GM23338 (cell line): Measurements from ENCODE around the gene B4GALNT1. TPM values are rescaled to one million over a fixed set of nuclear protein-coding genes. Genes with fewer than 3 reads are reported as not detected.
A peak's percentile ranks its signal among the peaks of the same experiment; 100 is the strongest.

Source experiments
- ATAC-seq: fragments of 200-7000 bp; cut with Tn5 transposase; 3 replicates; pipeline ENCODE4 v1.9.1; 2020
- DNase-seq: peaks from one replicate; pipeline ENCODE4 v3.0.0-alpha.2; 2015; ENCODE audit warnings: low spot score
- H2AFZ ChIP-seq: fragments of 200-600 bp; sonication (generic); 2 replicates; pipeline ENCODE4 v1.8.0; 2016; ENCODE audit warnings: antibody characterized with exemption, mild to moderate bottlenecking, moderate library complexity
- H3F3A ChIP-seq: fragments of 200-600 bp; sonication (generic); replicated peaks from 2 replicates; pipeline ENCODE4 v1.8.0; 2017; ENCODE audit warnings: antibody characterized with exemption, mixed run types, low read depth
- H3K27ac ChIP-seq: fragments of 200-600 bp; sonication (generic); 2 replicates; pipeline ENCODE4 v1.6.1; 2016; ENCODE audit warnings: low read depth
- H3K27me3 ChIP-seq: fragments of 200-600 bp; sonication (generic); 2 replicates; pipeline ENCODE4 v1.8.0; 2016; ENCODE audit warnings: mild to moderate bottlenecking, mixed run types, moderate library complexity; ENCODE audit not compliant: insufficient read depth
- H3K36me3 ChIP-seq: fragments of 200-600 bp; sonication (generic); 2 replicates; pipeline ENCODE4 v1.8.0; 2016; ENCODE audit warnings: mild to moderate bottlenecking; ENCODE audit not compliant: insufficient read depth
- H3K4me1 ChIP-seq: fragments of 200-600 bp; sonication (generic); 2 replicates; pipeline ENCODE4 v1.8.0; 2016; ENCODE audit warnings: mild to moderate bottlenecking, moderate library complexity; ENCODE audit not compliant: insufficient read depth
- H3K4me2 ChIP-seq: fragments of 200-600 bp; sonication (generic); 2 replicates; pipeline ENCODE4 v1.7.1; 2017; ENCODE audit warnings: mixed run types
- H3K4me3 ChIP-seq: fragments of 200-600 bp; sonication (generic); 2 replicates; pipeline ENCODE4 v1.6.1; 2016; ENCODE audit warnings: mixed run types
- H3K79me2 ChIP-seq: fragments of 200-600 bp; sonication (generic); replicated peaks from 2 replicates; pipeline ENCODE4 v1.8.0; 2017; ENCODE audit warnings: mild to moderate bottlenecking; ENCODE audit not compliant: insufficient read depth
- H3K9me2 ChIP-seq: fragments of 200-600 bp; sonication (generic); 2 replicates; pipeline ENCODE4 v1.8.0; 2017; ENCODE audit not compliant: insufficient read depth
- H4K20me1 ChIP-seq: fragments of 200-600 bp; sonication (generic); replicated peaks from 2 replicates; pipeline ENCODE4 v1.8.0; 2017; ENCODE audit warnings: mild to moderate bottlenecking; ENCODE audit not compliant: insufficient read depth
- H3K27ac Mint-ChIP-seq: 2 replicates; pipeline ENCODE4 v1.8.0; 2020; ENCODE audit warnings: inconsistent platforms, mild to moderate bottlenecking, moderate library complexity, mixed read lengths
- H3K27me3 Mint-ChIP-seq: 3 replicates; pipeline ENCODE4 v1.8.0; 2022; ENCODE audit warnings: low read depth, mild to moderate bottlenecking, moderate library complexity, mixed read lengths, inconsistent platforms; ENCODE audit not compliant: insufficient read depth, poor library complexity
- H3K36me3 Mint-ChIP-seq: 3 replicates; pipeline ENCODE4 v1.8.0; 2021; ENCODE audit warnings: low read depth, mild to moderate bottlenecking, inconsistent platforms, moderate library complexity, mixed read lengths
- H3K4me1 Mint-ChIP-seq: 3 replicates; pipeline ENCODE4 v1.8.0; 2020; ENCODE audit warnings: mild to moderate bottlenecking, inconsistent platforms, mixed read lengths
- H3K4me3 Mint-ChIP-seq: 3 replicates; pipeline ENCODE4 v1.8.0; 2021; ENCODE audit warnings: moderate library complexity, mild to moderate bottlenecking, inconsistent platforms, mixed read lengths
- H3K9me3 Mint-ChIP-seq: 3 replicates; pipeline ENCODE4 v1.8.0; 2020; ENCODE audit warnings: moderate library complexity, mild to moderate bottlenecking, inconsistent platforms, mixed read lengths
- EZH2 ChIP-seq: fragments of 200-600 bp; sonication (generic); IDR thresholded peaks from one replicate; pipeline ENCODE4 v1.8.0; 2017; ENCODE audit warnings: antibody characterized with exemption, mild to moderate bottlenecking, low read depth; ENCODE audit not compliant: unreplicated experiment
- EZH2phosphoT487 ChIP-seq: fragments of 200-600 bp; sonication (generic); IDR thresholded peaks from one replicate; pipeline ENCODE4 v1.8.1; 2018; ENCODE audit warnings: antibody characterized with exemption; ENCODE audit not compliant: unreplicated experiment
- POLR2AphosphoS5 ChIP-seq: IDR thresholded peaks from 2 replicates; pipeline ENCODE4 v1.6.1; 2016; ENCODE audit warnings: antibody characterized with exemption, low read depth
- ZNF114 ChIP-seq: fragments of 250-450 bp; sonication (Bioruptor Pico); IDR thresholded peaks from 2 replicates; pipeline ENCODE4 v1.5.0; 2020; ENCODE audit warnings: mild to moderate bottlenecking, moderate library complexity
- ZNF331 ChIP-seq: fragments of 250-450 bp; sonication (Bioruptor Pico); IDR thresholded peaks from 2 replicates; pipeline ENCODE4 v1.5.0; 2020; ENCODE audit warnings: low read depth, mild to moderate bottlenecking, moderate library complexity
- long read RNA-seq: library from polyadenylated mRNA; unstranded; transcript quantifications from one replicate; pipeline ENCODE4 v2.0.0, GENCODE V29; 2020; ENCODE audit not compliant: unreplicated experiment
- polyA plus RNA-seq: library from polyadenylated mRNA; unstranded; fragments of >200 nt; fragmentation: Nextera tagmentation; extraction: Ambion mirVana; gene quantifications from 2 replicates; pipeline ENCODE4 v1.2.1, GENCODE V29; 2016
- total RNA-seq: library from RNA; depleted of rRNA; stranded (reverse); fragments of >200 nt; shearing (Covaris generic); gene quantifications from 2 replicates; pipeline ENCODE4 v1.2.3, GENCODE V29; 2014; rRNA removed
- TF ChIP-seq, protein P1 (sequence below), 2 experiments: fragments of 200-600 bp in 1 of 2; sonication (generic) in 1 of 2; conservative IDR thresholded peaks; 2 replicates each; pipeline versions ENCODE4 v1.5.1 to v1.6.1; 2016 to 2017; ENCODE audit warnings: antibody characterized with exemption in 2 of 2, low read depth in 2 of 2, mild to moderate bottlenecking in 2 of 2, moderate library complexity in 1 of 2
- TF ChIP-seq, protein P2 (sequence below): IDR thresholded peaks from 2 replicates; pipeline ENCODE4 v1.6.1; 2016; ENCODE audit warnings: antibody characterized with exemption
- TF ChIP-seq, protein P3 (sequence below): fragments of 250-450 bp; sonication (Bioruptor Pico); IDR thresholded peaks from 2 replicates; pipeline ENCODE4 v1.5.0; 2020; ENCODE audit warnings: mild to moderate bottlenecking, moderate library complexity

Gene B4GALNT1
- 2.4 and 2.8 TPM in 2 replicates for total RNA-seq
- polyA plus RNA-seq = 1.3 and 1.4 TPM in 2 replicates
- long read RNA-seq = 0 reads

DNA sequence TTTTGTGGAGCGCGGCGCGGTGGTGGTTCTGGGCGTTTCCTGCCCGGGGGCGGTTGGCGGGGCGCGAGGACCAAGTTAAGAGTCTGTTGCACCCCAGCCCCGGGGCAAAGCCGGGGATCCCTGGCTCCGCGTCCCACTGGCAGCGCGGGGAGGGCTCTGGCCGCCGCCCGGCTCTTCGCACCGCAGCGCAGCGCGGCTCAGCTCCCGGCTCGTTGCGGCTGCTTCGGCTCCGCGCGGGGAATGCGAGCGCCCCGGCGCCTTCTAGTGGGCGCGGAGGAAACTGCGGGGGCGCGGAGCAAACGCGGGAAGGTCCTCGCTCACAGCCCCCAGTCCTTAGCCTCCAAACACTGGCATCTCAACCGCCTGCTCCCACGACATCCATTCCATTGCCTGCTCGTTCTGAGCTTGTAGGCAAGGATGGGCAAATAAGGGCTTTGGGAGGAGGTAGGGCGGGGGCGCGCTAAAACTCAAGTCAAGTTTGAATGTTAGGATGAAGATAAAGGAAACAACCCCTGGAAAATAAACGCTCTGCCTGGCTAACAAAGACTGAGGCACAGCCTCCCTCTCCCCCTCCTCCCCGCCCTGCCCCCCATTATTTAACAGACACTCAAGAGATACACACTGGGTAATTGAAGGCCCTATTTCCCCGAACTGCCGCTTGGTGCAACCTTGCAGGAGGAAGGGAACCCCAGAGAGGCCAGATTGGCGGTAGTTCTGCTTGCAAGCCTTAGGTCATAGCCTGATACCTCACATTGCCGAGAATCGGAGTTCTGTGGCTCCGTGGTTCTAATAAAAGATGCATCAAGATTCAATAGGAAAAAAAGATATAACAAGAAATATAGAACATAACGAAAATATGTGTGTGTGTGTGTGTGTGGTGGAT, at the start of gene B4GALNT1:
Gene B4GALNT1, minus strand, starts transcription at position 244 of the 883 bp plus-strand sequence. CDS start 1,069 bp downstream, outside the sequence.
- Mint-ChIP-seq H3K9me3 (no peaks in the 10 kb centered on the region), H3K4me3 (peak within 1 kb of the TSS; percentile 73), H3K27ac (no peak within 1 kb of the TSS), H3K36me3 (no peaks in the 10 kb centered on the region), H3K4me1 (peaks cover 15% of the 10 kb centered on the region), H3K27me3 (peaks cover 55% of the 10 kb centered on the region)
- Histone ChIP-seq H3K27ac (no peak within 1 kb of the TSS), H3F3A (peaks cover 12% of the 10 kb centered on the region; the same call in 1 of the 2 replicates), H3K79me2 (no peaks in the 10 kb centered on the region), H4K20me1 (peaks cover 22% of the 10 kb centered on the region), H3K9me2 (no peaks in the 10 kb centered on the region), H3K36me3 (no peaks in the 10 kb centered on the region), H3K27me3 (peaks cover 82% of the 10 kb centered on the region), H3K4me3 (peak within 1 kb of the TSS; percentile 74), H3K4me2 (peak within 1 kb of the TSS; percentile 96), H2AFZ (peak within 1 kb of the TSS; percentile 96), H3K4me1 (peaks cover 19% of the 10 kb centered on the region)
- TF ChIP-seq EZH2 = peak; percentile 51
- no peak for TF ChIP-seq ZNF114 (CRISPR knock-in tag)
- TF ChIP-seq EZH2phosphoT487 = peak; percentile 44
- TF ChIP-seq POLR2AphosphoS5 = no peak
- TF ChIP-seq, protein P1, sequence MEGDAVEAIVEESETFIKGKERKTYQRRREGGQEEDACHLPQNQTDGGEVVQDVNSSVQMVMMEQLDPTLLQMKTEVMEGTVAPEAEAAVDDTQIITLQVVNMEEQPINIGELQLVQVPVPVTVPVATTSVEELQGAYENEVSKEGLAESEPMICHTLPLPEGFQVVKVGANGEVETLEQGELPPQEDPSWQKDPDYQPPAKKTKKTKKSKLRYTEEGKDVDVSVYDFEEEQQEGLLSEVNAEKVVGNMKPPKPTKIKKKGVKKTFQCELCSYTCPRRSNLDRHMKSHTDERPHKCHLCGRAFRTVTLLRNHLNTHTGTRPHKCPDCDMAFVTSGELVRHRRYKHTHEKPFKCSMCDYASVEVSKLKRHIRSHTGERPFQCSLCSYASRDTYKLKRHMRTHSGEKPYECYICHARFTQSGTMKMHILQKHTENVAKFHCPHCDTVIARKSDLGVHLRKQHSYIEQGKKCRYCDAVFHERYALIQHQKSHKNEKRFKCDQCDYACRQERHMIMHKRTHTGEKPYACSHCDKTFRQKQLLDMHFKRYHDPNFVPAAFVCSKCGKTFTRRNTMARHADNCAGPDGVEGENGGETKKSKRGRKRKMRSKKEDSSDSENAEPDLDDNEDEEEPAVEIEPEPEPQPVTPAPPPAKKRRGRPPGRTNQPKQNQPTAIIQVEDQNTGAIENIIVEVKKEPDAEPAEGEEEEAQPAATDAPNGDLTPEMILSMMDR (conservative IDR thresholded peaks at IDR 0.05; ENCODE audit: low read depth in 2 of 2) = peak; percentile 59 to 80
- peak; percentile 88 for DNase-seq
- ATAC-seq = peak; percentile 74

DNA sequence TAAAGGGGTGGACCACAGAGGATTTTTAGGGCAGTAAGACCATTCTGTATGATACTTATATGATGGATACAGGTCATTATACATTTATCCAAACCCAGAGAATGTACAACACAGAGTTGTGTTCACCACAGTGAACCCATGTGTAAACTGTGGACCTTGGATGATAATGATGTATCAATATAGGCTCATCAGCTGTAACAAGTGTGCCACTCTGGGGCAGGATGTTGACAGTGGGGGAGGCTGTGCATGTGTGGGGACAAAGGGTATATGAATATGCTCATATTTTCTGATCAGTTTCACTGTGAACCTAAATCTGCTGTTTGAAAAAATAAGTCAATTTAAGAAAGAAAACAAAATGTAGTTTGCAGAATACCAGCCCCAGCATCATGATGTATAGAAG, 46.7 kb upstream of the B4GALNT1 start:
- DNase-seq (no peak), ATAC-seq (no peak)
- no peaks in the 10 kb centered on the region for H3K4me1 Mint-ChIP-seq
- H3K27me3 ChIP-seq = no peaks in the 10 kb centered on the region
- no peaks in the 10 kb centered on the region for H3K79me2 ChIP-seq
- no peak overlapping the region for H3K27ac ChIP-seq
- no peak overlapping the region for H3K4me3 ChIP-seq
- peaks cover 9% of the 10 kb centered on the region for H3K27me3 Mint-ChIP-seq
- H3F3A ChIP-seq = no peaks in the 10 kb centered on the region
- no peaks in the 10 kb centered on the region for H3K36me3 ChIP-seq
- H3K4me1 ChIP-seq = no peaks in the 10 kb centered on the region
- no peak overlapping the region for H2AFZ ChIP-seq
- H3K27ac Mint-ChIP-seq = no peak overlapping the region
- H3K4me2 ChIP-seq = no peak overlapping the region
- no peaks in the 10 kb centered on the region for H3K9me2 ChIP-seq
- no peak overlapping the region for H3K4me3 Mint-ChIP-seq
- H3K9me3 Mint-ChIP-seq = peaks cover 17% of the 10 kb centered on the region
- H3K36me3 Mint-ChIP-seq = peaks cover 4% of the 10 kb centered on the region; the same call in 1 of the 3 replicates
- no peaks in the 10 kb centered on the region for H4K20me1 ChIP-seq
- TF ChIP-seq, protein P2, sequence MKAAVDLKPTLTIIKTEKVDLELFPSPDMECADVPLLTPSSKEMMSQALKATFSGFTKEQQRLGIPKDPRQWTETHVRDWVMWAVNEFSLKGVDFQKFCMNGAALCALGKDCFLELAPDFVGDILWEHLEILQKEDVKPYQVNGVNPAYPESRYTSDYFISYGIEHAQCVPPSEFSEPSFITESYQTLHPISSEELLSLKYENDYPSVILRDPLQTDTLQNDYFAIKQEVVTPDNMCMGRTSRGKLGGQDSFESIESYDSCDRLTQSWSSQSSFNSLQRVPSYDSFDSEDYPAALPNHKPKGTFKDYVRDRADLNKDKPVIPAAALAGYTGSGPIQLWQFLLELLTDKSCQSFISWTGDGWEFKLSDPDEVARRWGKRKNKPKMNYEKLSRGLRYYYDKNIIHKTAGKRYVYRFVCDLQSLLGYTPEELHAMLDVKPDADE = no peak
- TF ChIP-seq, protein P3, sequence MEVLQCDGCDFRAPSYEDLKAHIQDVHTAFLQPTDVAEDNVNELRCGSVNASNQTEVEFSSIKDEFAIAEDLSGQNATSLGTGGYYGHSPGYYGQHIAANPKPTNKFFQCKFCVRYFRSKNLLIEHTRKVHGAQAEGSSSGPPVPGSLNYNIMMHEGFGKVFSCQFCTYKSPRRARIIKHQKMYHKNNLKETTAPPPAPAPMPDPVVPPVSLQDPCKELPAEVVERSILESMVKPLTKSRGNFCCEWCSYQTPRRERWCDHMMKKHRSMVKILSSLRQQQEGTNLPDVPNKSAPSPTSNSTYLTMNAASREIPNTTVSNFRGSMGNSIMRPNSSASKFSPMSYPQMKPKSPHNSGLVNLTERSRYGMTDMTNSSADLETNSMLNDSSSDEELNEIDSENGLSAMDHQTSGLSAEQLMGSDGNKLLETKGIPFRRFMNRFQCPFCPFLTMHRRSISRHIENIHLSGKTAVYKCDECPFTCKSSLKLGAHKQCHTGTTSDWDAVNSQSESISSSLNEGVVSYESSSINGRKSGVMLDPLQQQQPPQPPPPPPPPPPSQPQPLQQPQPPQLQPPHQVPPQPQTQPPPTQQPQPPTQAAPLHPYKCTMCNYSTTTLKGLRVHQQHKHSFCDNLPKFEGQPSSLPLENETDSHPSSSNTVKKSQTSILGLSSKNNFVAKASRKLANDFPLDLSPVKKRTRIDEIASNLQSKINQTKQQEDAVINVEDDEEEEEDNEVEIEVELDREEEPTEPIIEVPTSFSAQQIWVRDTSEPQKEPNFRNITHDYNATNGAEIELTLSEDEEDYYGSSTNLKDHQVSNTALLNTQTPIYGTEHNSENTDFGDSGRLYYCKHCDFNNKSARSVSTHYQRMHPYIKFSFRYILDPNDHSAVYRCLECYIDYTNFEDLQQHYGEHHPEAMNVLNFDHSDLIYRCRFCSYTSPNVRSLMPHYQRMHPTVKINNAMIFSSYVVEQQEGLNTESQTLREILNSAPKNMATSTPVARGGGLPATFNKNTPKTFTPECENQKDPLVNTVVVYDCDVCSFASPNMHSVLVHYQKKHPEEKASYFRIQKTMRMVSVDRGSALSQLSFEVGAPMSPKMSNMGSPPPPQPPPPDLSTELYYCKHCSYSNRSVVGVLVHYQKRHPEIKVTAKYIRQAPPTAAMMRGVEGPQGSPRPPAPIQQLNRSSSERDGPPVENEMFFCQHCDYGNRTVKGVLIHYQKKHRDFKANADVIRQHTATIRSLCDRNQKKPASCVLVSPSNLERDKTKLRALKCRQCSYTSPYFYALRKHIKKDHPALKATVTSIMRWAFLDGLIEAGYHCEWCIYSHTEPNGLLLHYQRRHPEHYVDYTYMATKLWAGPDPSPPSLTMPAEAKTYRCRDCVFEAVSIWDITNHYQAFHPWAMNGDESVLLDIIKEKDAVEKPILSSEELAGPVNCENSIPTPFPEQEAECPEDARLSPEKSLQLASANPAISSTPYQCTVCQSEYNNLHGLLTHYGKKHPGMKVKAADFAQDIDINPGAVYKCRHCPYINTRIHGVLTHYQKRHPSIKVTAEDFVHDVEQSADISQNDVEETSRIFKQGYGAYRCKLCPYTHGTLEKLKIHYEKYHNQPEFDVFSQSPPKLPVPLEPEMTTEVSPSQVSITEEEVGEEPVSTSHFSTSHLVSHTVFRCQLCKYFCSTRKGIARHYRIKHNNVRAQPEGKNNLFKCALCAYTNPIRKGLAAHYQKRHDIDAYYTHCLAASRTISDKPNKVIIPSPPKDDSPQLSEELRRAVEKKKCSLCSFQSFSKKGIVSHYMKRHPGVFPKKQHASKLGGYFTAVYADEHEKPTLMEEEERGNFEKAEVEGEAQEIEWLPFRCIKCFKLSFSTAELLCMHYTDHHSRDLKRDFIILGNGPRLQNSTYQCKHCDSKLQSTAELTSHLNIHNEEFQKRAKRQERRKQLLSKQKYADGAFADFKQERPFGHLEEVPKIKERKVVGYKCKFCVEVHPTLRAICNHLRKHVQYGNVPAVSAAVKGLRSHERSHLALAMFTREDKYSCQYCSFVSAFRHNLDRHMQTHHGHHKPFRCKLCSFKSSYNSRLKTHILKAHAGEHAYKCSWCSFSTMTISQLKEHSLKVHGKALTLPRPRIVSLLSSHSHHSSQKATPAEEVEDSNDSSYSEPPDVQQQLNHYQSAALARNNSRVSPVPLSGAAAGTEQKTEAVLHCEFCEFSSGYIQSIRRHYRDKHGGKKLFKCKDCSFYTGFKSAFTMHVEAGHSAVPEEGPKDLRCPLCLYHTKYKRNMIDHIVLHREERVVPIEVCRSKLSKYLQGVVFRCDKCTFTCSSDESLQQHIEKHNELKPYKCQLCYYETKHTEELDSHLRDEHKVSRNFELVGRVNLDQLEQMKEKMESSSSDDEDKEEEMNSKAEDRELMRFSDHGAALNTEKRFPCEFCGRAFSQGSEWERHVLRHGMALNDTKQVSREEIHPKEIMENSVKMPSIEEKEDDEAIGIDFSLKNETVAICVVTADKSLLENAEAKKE (CRISPR knock-in tag) = no peak
- TF ChIP-seq ZNF331 = no peak
- TF ChIP-seq, protein P1 (conservative IDR thresholded peaks at IDR 0.05; ENCODE audit: low read depth in 2 of 2) = no peak
